ENCODE results near the gene SCNN1B.
"Not testable (repeated sequence)": the region's sequence is repeated elsewhere in the genome, so short reads cannot be mapped to it uniquely, and the experiment has no call there.

Gene SCNN1B

DNA sequence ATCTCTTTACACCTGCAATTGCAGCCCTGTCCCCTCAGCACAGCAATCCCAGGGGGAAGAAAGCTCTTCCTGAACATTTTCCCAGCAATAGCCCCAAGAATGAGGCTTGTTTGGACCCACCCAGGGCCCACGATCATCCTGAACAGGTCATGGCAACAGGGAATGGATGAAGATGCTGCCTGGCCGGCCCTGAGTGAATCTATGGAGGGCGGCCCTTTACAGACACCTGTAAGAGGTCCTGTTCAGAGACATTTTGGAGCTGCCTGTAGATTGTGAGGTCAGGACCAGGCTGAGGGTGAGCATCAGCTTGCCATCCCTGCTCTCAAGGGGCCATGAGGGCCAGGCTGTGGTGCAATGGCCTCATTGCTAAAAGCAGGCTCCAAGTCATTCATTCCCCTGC lies 81.8 kb downstream of the SCNN1B start:
- DNase-seq, result no peak

DNA sequence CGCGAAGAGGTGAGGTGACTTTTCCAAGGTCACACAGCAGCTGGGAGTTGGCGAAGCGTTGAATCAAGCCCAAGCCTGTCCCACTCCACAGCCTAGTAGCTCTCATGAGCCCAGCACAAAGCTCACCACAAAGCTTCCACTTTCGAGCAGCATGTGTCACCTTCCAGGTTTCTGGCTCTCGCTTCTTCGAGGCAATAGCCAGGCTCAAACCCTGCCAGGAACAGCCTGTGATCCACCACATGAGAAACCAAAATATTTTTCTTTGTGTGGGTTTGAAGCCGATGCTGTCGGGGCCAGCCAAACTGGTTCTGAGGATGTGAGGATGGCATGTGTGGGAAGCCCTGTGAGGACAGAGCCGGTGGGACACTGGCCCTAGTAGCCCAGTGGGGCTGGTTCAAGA lies 82.8 kb downstream of the SCNN1B start:
- no peak for DNase-seq

DNA sequence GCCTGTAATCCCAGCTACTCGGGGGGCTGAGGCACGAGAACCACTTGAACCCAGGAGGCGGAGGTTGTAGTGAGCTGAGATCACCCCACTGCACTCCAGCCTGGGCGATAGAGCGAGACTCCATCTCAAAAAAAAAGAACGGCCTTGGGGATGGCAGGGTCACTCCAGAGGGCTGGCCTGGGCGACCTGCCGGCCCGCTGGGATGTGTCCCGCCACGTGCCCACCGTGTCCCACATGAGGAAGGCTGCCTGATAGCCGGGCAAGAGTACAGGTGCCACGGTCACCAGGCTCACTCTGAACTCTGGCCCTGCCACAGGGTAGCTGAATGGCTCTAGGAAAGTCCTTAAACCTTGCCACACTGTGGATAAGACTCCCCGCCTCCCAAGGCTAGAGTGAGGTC lies 83.3 kb downstream of the SCNN1B start:
- no peak for DNase-seq

DNA sequence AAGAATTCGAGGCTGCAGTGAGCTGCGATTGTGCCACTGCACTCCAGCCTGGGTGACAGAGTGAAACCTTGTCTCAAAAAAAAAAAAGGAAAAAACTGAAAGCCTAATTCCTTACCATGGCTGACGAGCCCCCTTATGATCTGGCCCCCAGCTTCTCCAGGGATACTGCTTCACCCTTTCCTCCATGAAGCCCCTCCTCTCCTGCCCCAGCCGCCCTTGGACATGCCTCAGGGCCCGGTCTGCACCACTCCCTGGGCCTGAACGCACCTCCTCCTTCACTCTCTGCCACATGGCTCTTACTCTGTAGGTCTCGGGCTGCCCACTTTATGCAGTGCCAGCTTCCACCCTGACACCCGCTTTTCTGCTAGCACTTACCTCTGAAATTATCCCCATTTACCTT lies 85.6 kb downstream of the SCNN1B start:
- DNase-seq, result no peak

DNA sequence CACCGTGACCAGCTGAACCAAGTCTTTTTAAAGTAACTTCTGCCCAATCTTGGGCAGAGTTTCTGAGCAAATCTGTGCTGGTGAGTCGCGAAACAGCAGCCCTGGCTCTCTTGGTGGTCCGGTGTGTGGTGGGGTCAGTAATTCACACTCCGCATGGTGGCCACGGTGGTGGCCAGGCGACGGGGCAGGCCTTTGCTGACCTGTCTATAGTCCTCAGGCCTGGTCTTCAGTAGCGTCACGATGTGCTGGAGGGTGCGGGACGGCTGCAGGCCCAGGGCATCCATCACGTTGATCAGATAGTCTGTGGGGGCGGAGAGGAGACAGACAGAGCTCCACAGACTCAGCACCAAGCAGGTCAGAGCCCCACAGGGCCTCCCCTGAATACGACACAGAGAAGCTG lies 86.7 kb downstream of the SCNN1B start:
- DNase-seq, result no peak

DNA sequence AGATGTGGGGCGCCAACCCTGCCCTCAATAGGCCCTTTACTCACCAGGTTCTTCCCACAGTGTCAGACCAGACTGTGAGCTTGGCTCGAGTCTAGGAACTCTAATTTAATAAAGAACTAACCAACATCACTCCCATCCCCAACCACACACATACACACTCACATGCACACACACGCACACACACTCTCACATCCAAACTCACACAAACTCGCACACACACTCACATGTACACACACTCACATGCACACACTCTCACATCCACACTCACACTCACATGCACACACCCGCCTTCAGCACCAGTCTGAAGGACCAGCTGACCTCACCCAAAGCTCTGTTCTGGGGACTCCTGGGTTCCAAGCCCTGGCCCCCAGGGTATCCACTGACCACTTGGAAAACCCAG lies 87.1 kb downstream of the SCNN1B start:
- no peak for DNase-seq

DNA sequence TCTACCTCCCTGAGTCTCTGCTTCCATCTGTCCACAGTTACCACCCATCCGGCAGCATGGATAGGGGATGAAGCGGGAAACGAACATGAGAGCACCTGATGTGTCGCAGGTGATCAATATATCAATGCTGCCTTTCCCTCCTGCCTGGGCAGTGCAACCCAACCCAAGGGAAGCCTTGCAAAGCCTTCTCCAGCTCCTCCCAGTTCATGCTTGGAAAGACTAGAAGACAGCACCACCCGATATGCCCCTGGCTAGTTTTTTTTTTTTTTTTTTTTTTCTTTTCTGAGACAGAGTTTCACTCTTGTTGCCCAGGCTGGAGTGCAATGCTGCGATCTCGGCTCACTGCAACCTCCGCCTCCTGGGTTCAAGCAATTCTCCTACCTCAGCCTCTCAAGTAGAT lies 87.8 kb downstream of the SCNN1B start:
- not testable (repeated sequence) for DNase-seq

DNA sequence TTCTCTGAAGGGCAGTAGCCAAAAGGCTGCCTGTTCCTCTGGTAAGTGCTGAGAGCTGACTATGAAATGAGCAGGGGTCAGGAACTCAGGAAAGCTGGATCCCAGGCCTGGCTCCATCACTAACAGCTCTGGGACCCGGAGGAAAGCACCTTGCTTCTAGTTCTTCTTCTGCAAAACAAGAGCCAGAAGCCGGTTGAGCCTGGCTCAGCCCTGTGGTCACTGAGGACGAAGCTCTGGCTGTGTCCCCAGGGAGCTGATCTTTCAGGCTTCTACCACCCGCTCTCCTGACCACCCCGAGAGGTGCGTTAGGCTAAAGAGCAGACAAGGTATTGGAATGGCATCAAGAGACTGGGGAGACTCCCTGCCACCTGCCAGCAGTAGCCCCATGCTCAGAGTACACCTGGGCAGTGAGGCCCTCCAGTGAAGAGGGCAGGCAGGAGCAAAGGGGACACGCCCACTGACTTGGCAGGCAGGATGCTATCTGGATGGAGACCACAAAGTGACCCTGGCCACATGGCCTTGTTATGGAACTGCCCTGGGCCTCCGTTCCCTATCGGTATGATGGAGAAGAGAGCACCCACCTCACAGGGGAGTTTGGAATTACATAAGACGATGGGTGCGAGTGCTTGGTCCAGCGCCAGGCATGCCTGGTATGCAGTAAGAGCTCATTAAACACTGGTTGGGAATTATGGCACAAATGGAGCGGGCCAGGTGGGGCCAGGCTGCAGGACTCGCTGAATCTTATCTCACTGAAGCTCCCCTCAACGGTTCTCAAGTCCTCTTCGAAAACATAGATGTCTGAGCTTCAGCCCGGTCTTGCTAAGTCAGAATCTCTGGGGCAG lies 89.5 kb downstream of the SCNN1B start:
- DNase-seq, result no peak

DNA sequence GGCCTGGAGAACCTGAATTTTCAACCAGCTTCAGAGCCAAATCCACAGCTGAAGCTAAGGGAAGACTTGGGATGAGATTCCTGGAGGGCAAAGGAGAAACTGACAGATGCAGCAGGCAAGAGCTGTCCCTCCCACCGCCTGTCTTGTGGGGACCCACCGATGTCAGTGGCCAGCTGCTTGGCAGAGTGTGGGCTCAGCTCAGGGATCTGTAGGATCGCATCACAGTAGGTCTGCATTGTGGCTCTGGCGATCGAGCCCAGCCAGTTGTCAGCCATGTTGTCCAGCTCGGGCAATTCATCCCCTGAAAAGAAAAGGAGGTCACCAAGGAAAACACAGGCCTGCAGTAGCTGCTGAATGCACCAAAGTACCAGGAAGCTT lies 90.1 kb downstream of the SCNN1B start:
- no peak for DNase-seq

DNA sequence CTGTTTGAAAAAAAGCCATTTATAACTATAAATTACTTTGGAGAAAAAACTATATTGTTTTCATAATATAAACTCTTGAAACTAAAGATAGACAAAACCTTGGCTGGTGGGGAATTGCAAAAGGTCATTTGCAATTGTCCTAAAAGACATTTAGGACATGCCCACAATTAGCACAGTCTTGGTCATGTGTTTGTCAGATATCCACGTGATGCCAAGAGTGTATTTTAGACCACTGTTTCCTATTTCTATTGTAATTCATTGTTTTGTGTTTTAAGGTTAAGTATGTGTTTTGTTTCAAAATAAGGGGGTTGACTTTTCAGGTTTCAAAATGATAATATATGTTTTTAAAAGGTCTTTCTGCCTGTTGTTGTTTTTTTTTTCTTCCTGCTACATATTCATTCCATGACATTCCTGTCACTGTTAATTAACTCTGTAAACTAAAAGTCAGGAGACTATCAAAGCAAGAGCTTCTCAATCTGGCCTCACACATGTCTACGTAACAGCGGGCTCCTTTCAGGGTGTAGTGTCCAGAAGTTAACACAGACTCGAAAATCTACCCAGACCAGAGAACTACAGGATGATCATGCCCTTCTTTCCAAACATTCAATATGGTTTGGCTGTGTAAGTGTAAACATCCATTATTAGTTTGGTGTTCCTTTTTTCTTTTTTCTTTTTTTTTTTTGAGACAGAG lies 92.2 kb downstream of the SCNN1B start:
- DNase-seq, result no peak

DNA sequence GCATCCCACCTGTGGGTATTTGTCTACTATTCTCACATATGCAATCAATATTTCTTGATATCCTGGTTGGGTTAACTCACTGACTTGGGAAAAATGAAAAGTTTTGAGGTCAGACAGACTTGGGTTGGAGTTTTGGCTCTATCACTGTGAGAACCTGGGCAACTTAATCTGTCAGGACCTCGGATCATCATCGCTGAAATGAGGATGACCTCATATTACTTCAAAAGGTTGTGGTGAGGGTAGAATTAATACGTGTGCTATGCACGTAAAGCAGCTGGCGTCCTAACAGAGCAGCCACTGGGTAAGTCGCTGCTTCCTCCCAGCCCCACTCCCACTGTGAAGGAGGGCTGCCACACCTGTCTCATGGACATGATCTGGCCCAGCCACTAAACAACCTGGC lies 93.6 kb downstream of the SCNN1B start:
- no peak for DNase-seq

DNA sequence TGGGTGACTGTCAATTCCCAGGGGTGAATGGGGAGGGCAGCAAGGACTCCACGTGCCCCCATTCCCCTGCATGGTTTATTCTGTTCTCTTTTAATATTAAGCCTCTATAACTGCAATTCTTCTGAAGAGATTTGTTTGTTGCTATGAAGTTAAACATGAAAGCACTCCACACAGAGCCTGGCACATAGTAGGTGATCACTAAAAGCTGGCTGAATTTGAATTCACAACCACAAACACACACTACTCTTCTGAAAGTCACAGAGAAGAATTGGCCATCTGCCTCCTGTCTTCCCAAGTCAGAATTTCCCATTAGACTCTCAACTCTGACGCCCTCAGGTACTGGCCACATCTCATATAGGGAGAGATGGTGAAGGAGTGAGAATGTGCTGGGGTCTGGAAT lies 95.4 kb downstream of the SCNN1B start:
- DNase-seq, result no peak

DNA sequence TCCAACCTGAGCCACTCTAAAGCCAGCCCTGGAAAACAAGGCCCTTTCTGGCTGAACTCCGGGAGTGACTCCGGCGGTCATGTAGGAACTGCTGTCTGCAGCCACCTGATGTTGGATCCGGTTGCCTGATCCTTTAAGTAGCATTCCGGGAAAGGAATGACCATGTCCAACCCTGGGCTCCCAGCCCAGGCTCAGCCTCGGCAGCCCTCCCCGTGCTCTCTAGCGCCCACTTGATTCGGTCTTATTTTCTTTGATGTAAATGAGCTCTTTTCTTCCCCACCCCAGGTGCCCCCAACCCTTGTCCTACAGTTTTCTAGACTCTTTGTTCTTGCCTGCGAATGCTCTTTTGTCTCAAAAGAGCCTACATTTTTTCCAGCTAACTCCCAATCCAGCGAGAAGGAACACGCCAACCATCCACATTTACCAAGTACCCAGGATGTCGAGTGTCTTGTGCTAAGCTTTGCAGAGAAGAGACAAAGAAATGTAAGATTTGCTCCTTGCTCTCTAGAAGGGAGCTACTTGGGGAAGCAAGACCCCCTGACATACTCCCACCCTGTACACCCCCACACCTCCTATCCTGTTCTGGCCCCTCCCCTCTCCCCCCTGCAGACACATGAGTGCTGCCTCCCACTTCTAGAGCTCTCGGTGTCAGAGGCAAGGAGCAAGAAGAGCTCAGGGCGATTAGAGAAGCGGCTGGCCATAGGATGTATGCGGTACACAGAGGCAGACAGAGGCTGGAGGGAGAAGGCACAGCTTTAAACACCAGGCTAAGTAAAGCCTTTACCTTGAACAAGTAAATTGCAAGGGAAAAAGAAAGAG lies 97.1 kb downstream of the SCNN1B start:
- no peak for DNase-seq

DNA sequence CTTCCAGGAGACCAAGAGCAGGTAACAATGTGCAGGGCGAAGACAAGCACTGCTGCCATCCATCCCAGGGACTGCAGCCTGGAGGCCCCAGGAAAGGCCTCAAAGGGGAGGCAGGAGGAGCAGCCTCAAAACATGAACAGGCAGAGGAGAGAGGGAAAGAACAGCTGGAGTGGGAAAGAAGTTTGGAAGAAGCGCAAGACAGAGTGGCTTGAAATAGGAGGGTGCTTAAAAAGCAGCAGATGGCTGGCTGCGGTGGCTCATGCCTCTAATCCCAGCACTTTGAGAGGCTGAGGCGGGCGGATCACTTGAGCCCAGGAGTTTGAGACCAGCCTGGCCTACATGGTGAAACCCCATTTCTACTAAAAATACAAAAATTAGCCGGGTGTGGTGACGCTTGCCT lies 98.3 kb downstream of the SCNN1B start:
- DNase-seq, result not testable (repeated sequence)

DNA sequence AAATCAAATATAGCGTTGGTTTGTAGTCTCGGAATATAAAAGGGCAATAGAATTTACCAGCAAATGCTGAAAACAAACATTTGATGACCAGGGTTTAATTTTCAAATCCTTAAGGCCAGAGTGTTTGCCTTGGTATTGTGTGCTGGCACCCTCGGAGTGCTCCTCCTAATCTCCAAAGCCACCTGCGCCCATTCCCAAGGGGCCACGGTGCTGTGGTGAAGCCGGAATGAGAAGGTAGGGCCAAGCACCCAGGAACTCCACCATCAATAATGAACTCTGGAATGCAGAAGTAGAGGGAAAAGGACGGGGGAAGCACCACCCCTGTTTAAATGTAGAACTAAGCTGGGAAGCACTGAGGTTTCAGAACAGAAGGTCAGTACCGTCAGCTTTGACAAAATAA lies 99.0 kb downstream of the SCNN1B start:
- no peak for DNase-seq

DNA sequence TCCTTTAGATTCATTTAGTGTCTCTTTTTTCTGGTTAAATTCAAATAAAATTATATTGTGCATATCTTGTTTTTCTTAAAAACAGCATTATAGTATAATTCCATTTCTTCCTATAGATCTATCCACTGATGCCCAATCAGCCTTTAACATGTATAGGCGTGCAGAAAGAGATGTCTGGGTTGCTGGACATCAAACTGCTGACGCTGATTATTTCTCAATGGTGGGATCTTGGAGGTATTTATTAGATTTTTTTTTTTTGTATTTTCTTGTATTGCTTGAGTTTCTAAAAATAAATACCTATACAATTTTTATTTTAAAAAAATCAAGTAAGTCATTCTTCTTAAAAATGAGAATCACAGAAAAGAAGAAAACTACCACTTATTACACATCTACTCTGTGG lies 100.0 kb downstream of the SCNN1B start:
- DNase-seq, result no peak

DNA sequence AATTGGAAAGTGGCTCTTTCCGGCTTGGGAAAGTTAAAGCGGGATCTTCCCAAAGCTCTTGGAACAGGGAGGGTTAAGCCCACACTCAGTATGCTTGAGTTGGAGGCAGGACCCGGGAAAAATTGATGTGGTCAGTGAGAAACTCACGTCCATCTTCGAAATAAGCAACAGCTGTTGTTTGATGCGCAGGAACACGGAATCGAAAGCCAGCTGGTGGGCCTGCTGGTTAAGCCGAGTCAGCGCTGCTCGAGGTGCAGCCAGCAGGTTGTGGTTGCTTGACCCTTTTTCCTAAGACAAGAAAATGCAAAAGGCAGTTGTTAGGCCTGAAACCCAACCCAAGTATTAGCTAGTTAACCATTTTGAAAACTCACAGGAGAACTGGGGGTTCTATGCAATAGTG lies 101.4 kb downstream of the SCNN1B start:
- DNase-seq, result no peak

DNA sequence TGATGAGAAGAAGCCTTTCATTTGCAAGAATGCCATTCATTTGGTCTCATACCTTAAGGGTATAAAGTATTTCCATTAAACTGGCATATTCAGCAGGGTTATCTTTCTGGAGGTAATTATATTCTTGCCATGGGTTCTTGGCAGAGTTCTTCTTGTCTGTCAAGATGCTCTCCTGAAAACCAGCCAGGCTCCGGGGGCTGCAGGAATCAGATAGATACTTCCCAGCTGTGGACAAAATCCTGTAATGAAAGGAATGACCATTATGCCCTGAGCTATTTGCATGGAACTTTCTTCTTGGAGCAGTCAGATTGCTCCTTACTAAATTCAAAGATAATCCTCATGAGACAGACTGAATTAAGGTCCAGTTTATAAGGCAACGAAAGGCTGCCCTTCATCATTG lies 103.9 kb downstream of the SCNN1B start:
- no peak for DNase-seq

DNA sequence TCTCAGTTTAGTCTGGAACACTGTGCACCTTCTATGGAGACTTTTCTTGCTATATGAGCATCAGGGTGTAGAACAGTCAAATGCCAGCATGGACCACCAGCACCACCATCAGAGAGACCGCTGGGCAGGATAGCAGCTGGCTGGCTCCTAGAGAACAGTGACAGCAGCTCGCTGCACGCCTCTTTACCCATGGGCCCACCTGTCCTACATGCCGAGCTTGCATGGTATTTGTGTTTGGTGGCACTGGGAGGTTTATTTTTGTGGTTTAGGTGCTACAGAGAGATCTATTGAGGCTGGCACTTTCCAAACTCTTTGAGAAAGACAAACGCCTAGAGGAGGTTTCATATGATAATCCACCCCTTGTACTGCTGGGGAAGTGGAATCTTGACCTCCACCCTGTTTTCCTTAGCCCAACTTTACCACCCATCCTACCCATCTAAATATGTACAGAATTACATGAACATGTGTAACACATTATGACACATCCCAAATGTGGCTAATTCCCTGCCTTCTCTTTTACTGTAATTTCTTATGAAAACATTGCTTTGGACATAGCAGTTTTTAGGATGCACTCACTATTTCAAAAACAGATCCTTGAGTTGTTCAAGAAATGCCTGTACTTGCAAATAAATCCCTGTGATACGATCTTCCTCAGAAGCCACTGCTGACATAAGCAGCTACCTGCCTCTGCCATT lies 104.6 kb downstream of the SCNN1B start:
- DNase-seq, result no peak

DNA sequence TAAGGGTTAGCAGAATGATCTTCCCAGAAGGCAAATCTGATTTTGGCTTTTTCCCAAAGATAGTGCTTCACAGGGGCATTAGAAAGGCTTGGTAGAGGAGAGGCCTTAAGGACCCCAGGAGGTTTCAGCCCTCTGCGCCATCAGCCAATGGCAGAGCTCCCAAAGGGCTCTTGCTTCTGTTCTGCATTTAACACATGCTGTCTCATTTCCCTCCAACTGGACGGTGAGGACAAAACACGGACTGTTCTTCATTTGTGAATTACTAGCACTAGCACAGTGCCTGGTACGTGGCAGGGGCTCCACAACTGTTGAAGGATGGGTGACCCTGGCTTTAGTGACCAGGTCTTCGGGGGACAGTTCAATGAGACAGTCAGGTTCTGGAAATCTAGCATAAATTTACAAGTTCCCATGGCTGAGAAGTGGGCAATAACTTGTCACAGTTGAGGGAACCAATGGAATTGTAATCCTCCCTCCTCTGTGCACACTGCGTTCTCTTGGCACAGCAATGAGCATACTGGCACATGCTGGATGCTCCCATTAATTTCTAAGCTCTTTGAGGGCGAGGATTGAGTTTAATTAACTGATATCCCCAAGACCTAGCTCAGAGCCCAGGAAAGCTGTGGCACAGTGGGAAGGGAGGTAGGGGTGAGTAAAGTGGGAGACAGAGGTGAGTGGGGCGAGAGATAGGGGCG lies 105.5 kb downstream of the SCNN1B start:
- no peak for DNase-seq

DNA sequence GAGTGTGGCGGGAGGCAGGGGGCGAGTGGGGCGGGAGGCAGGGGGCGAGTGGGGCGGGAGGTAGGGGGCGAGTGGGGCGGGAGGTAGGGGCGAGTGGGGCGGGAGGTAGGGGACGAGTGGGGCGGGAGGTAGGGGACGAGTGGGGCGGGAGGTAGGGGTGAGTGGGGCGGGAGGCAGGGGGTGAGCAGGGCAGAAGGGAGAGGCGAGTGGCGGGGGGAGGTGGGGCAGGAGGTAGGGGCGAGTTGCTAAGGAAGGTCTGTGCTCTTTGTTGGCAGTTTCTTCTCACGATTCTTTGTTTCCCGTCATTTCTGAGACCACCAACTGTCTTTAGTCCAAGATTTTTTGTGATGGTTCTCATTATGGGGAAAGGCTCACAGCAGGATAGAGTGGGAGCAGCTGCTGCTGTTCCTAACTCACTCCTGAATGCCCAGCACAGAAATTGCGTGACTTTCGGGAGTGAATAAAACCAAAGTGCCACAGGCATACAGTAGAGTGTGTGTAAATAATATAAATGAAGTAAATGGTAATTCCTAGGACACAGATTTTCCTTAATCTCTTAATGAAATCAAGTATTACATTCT lies 106.2 kb downstream of the SCNN1B start:
- no peak for DNase-seq

DNA sequence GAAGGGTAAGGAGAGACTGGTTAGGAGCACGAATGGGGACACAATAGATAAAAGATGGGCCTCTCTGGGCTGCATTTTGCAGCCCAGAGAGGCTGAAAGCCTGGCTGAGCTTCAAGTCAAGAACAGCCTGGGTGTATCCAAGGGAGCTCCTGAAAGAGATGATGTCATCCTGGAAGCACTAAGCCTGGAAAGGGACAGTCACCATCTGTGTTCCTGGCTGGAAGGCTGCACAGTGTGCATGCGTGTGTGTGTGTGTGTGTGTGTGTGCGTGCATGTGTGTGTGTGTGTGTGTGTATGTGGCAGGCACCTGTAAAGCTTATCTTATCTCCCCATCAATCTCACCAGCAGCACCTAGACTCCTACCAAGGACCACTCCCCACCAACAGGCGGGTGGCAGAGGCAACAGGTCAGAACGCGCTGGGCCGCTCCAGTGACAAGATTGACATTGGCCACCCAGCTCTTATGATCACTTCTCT lies 106.8 kb downstream of the SCNN1B start:
- no peak for DNase-seq
